Transverse colon (tissue), 4 donors: ENCODE data around the gene FKBP14.

ENCODE experiments used
- CTCF ChIP-seq, 5 experiments: fragments of 200-600 bp in 3 of 5; fragments of 450-650 bp in 2 of 5; sonication (generic) in 3 of 5; IDR thresholded peaks; 1 replicate in 2 of 5; 2 replicates in 3 of 5; pipeline ENCODE4 v1.5.1; 2016 to 2017; ENCODE audit warnings: antibody characterized with exemption in 5 of 5, inconsistent platforms in 3 of 5, mild to moderate bottlenecking in 2 of 5, moderate library complexity in 1 of 5
- POLR2A ChIP-seq: fragments of 450-650 bp; IDR thresholded peaks from one replicate; pipeline ENCODE4 v1.6.1; 2016; ENCODE audit warnings: antibody characterized with exemption, mild to moderate bottlenecking, moderate library complexity
- POLR2AphosphoS5 ChIP-seq, 3 donors: sonication (generic); formaldehyde crosslinking; IDR thresholded peaks; one replicate each; pipeline ENCODE4 v1.6.1; 2016; ENCODE audit warnings: antibody characterized with exemption in 3 of 3

GRCh38 chr7:30027740-30028215 is 1.3 kb upstream of the FKBP14 start:
- peak; percentile 50 for TF ChIP-seq POLR2A
- TF ChIP-seq CTCF (IDR thresholded peaks at IDR 0.05), result no peak
- TF ChIP-seq POLR2AphosphoS5 (IDR thresholded peaks at IDR 0.05), result no peak
